ENCODE results near the gene MAP3K13.

MAP3K13 gene

DNA sequence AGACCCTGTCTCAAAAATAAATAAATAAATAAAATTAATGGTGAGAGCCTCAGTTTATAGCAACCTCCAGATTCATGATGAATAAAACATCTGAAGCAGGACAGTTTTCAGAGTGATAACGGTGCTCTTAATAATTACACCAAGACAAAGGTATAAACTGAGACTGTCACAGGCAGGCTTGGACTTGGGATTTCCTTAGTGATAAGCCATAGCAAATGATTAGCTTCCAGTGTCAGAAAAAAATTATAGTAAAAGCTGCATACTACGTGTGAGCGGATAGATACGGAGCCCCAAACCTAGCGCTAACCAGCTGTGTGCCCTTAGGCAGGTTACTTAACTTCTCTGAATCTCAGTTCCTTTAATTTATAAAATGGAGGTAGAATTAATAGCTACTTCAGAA, 167.9 kb downstream of the MAP3K13 start:
- Histone ChIP-seq H3F3A (ENCODE audit: insufficient read depth, low read length) (no peaks in the 10 kb centered on the region), H3K79me2 (ENCODE audit: insufficient read depth, low read length) (no peaks in the 10 kb centered on the region), H4K20me1 (ENCODE audit: insufficient read depth, low read length) (no peaks in the 10 kb centered on the region), H3K36me3 (ENCODE audit: insufficient read depth, low read length) (no peaks in the 10 kb centered on the region), H3K9ac (ENCODE audit: low read length) (no peak overlapping the region), H3K4me2 (ENCODE audit: low read length) (no peak overlapping the region), H3K27ac (ENCODE audit: low read depth, low read length, poor library complexity, severe bottlenecking) (no peak overlapping the region), H3K9me3 (ENCODE audit: low read length) (no peaks in the 10 kb centered on the region), H3K4me3 (ENCODE audit: low read depth, low read length, poor library complexity, severe bottlenecking) (no peak overlapping the region), H2AFZ (ENCODE audit: low read length) (no peak overlapping the region), H3K27me3 (ENCODE audit: insufficient read depth, low read length) (no peaks in the 10 kb centered on the region; the same call in 1 of the 2 replicates), H3K9me2 (ENCODE audit: low read depth, low read length) (no peaks in the 10 kb centered on the region), H3K4me1 (ENCODE audit: insufficient read depth, low read length, severe bottlenecking) (no peaks in the 10 kb centered on the region)
- TF ChIP-seq EZH2 (IDR thresholded peaks at IDR 0.05; ENCODE audit: borderline replicate concordance, low read length): no peak
- no peak for TF ChIP-seq CTCF (IDR thresholded peaks at IDR 0.05; ENCODE audit: low read length)

DNA sequence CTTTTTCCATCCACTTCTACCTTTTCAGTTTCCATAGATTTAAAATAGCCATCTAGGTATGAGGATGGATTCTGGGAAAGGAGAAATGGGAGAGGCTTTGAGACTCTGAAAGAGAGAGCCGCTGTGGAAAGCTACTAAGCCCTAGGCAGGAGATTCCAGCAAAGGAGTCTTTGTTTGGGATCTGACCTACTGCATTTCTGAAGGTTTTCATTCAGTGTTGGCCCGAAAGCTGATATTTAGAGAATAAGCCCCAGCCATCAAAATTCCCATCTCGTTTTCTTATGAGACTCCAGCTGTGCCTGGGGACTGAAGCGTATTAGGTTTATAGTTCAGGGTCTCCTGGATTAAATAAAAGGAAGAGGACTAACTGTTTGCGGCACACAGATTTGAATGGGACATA, 170.0 kb downstream of the MAP3K13 start:
- H3K9me2 ChIP-seq (ENCODE audit: low read depth, low read length): no peaks in the 10 kb centered on the region
- TF ChIP-seq CTCF (IDR thresholded peaks at IDR 0.05; ENCODE audit: low read length): no peak
- no peak for TF ChIP-seq EZH2 (IDR thresholded peaks at IDR 0.05; ENCODE audit: borderline replicate concordance, low read length)
- H3K27ac ChIP-seq (ENCODE audit: low read depth, low read length, poor library complexity, severe bottlenecking): no peak overlapping the region
- no peak overlapping the region for H2AFZ ChIP-seq (ENCODE audit: low read length)
- H3K4me1 ChIP-seq (ENCODE audit: insufficient read depth, low read length, severe bottlenecking): no peaks in the 10 kb centered on the region
- H3K27me3 ChIP-seq (ENCODE audit: insufficient read depth, low read length): no peaks in the 10 kb centered on the region; the same call in 1 of the 2 replicates
- no peaks in the 10 kb centered on the region for H4K20me1 ChIP-seq (ENCODE audit: insufficient read depth, low read length)
- H3K36me3 ChIP-seq (ENCODE audit: insufficient read depth, low read length): no peaks in the 10 kb centered on the region
- no peaks in the 10 kb centered on the region for H3K79me2 ChIP-seq (ENCODE audit: insufficient read depth, low read length)
- H3K4me2 ChIP-seq (ENCODE audit: low read length): no peak overlapping the region
- no peaks in the 10 kb centered on the region for H3K9me3 ChIP-seq (ENCODE audit: low read length)
- no peak overlapping the region for H3K4me3 ChIP-seq (ENCODE audit: low read depth, low read length, poor library complexity, severe bottlenecking)
- no peaks in the 10 kb centered on the region for H3F3A ChIP-seq (ENCODE audit: insufficient read depth, low read length)
- H3K9ac ChIP-seq (ENCODE audit: low read length): no peak overlapping the region

- no peak overlapping the region for H3K9ac ChIP-seq (ENCODE audit: low read length)
- H3F3A ChIP-seq (ENCODE audit: insufficient read depth, low read length): no peaks in the 10 kb centered on the region
- TF ChIP-seq EZH2 (IDR thresholded peaks at IDR 0.05; ENCODE audit: borderline replicate concordance, low read length): no peak
- TF ChIP-seq CTCF (IDR thresholded peaks at IDR 0.05; ENCODE audit: low read length): no peak
- no peak overlapping the region for H3K27ac ChIP-seq (ENCODE audit: low read depth, low read length, poor library complexity, severe bottlenecking)
- H3K79me2 ChIP-seq (ENCODE audit: insufficient read depth, low read length): no peaks in the 10 kb centered on the region
- no peak overlapping the region for H2AFZ ChIP-seq (ENCODE audit: low read length)
- no peaks in the 10 kb centered on the region; the same call in 1 of the 2 replicates for H3K27me3 ChIP-seq (ENCODE audit: insufficient read depth, low read length)
- H3K9me2 ChIP-seq (ENCODE audit: low read depth, low read length): peaks cover 2% of the 10 kb centered on the region; the same call in 1 of the 2 replicates
- no peaks in the 10 kb centered on the region for H3K36me3 ChIP-seq (ENCODE audit: insufficient read depth, low read length)
- H3K4me2 ChIP-seq (ENCODE audit: low read length): no peak overlapping the region
- H4K20me1 ChIP-seq (ENCODE audit: insufficient read depth, low read length): no peaks in the 10 kb centered on the region
- H3K4me3 ChIP-seq (ENCODE audit: low read depth, low read length, poor library complexity, severe bottlenecking): no peak overlapping the region
- H3K4me1 ChIP-seq (ENCODE audit: insufficient read depth, low read length, severe bottlenecking): no peaks in the 10 kb centered on the region
- no peaks in the 10 kb centered on the region for H3K9me3 ChIP-seq (ENCODE audit: low read length)
Observed at GRCh38 chr3:185534511-185534910, 171.6 kb downstream of the MAP3K13 start.
